Lower lobe of right lung (tissue), 2 donors: ENCODE data around the gene TMC4. TPM values are rescaled to one million over a fixed set of nuclear protein-coding genes. Genes with fewer than 3 reads are reported as not detected.

Experiments
- ATAC-seq, 2 donors: fragments of 200-7000 bp; cut with Tn5 transposase; one replicate each; pipeline ENCODE4 v1.9.1; 2020 to 2022; ENCODE audit warnings: mild to moderate bottlenecking in 2 of 2, moderate library complexity in 2 of 2
- DNase-seq: peaks from one replicate; pipeline ENCODE4 v3.0.0-alpha.2; 2020
- H3K27ac ChIP-seq: fragments of 200-600 bp; one replicate; pipeline ENCODE4 v1.8.0; 2022
- H3K27me3 ChIP-seq: fragments of 200-600 bp; one replicate; pipeline ENCODE4 v1.8.0; 2022; ENCODE audit warnings: low read depth
- H3K36me3 ChIP-seq: fragments of 200-600 bp; one replicate; pipeline ENCODE4 v1.8.0; 2022; ENCODE audit warnings: mild to moderate bottlenecking
- H3K4me1 ChIP-seq: fragments of 200-600 bp; one replicate; pipeline ENCODE4 v1.8.0; 2022
- H3K4me3 ChIP-seq: fragments of 200-600 bp; one replicate; pipeline ENCODE4 v1.8.0; 2022; ENCODE audit warnings: mild to moderate bottlenecking
- H3K9me3 ChIP-seq: fragments of 200-600 bp; one replicate; pipeline ENCODE4 v1.8.0; 2022
- CTCF ChIP-seq: fragments of 200-600 bp; IDR thresholded peaks from one replicate; pipeline ENCODE4 v1.8.0; 2022; ENCODE audit warnings: antibody characterized with exemption, mild to moderate bottlenecking
- intact Hi-C: fragments of 100-400 bp; cut with DNase I; formaldehyde crosslinking; loops from one replicate; pipeline ENCODE4 v1.11.0; 2022
- total RNA-seq: library from RNA; stranded (reverse); fragmentation: NEBNext Ultra II Directional; extraction: Animal tissue kit (Norgen Biotek cat#: 25700); gene quantifications from one replicate; pipeline ENCODE4 v1.2.1, GENCODE V29; 2021
- donor health status: DM: no; HTN: yes; CAD: no; lungs with severe emphysema.

Gene TMC4
- total RNA-seq, 1 donor from 2014 or later = 57.6 TPM

- Histone ChIP-seq H3K27me3 (peaks cover 4% of the 10 kb centered on the region), H3K9me3 (no peaks in the 10 kb centered on the region), H3K36me3 (peaks cover 24% of the 10 kb centered on the region), H3K4me1 (peaks cover 53% of the 10 kb centered on the region), H3K4me3 (peak overlapping the region; percentile 79), H3K27ac (peak overlapping the region; percentile 86)
- no peak for TF ChIP-seq CTCF
- intact Hi-C loops = no loop called here
- DNase-seq = no peak
- no peak for ATAC-seq
Measured at GRCh38 chr19:54160854-54161253, 12.1 kb downstream of the TMC4 start.

GRCh38 chr19:54160182-54160811 is 12.7 kb downstream of the TMC4 start:
- no peak for DNase-seq
- TF ChIP-seq CTCF = no peak
- peaks cover 29% of the 10 kb centered on the region for H3K36me3 ChIP-seq
- intact Hi-C loops = no loop called here
- no peaks in the 10 kb centered on the region for H3K9me3 ChIP-seq
- no peak for ATAC-seq
- peak overlapping the region; percentile 86 for H3K27ac ChIP-seq
- peaks cover 1% of the 10 kb centered on the region for H3K27me3 ChIP-seq
- peak overlapping the region; percentile 79 for H3K4me3 ChIP-seq
- H3K4me1 ChIP-seq = peaks cover 53% of the 10 kb centered on the region

- intact Hi-C loops = no loop called here
Measured at GRCh38 chr19:54159352-54160181, 13.4 kb downstream of the TMC4 start, which contains the start of gene LENG1. Gene LENG1 (minus strand): TSS chr19:54159721. CDS start chr19:54159695, 26 bp downstream.

GRCh38 chr19:54158812-54159351 is 14.1 kb downstream of the TMC4 start:
- no peak for TF ChIP-seq CTCF
- Histone ChIP-seq H3K9me3 (no peaks in the 10 kb centered on the region), H3K36me3 (peaks cover 44% of the 10 kb centered on the region), H3K27ac (peak overlapping the region; percentile 98), H3K4me3 (peak overlapping the region; percentile 79), H3K27me3 (no peaks in the 10 kb centered on the region), H3K4me1 (peaks cover 44% of the 10 kb centered on the region)
- DNase-seq (no peak), ATAC-seq (no peak)
- intact Hi-C loops = no loop called here

More at GRCh38 chr19:54159352-54160181, 13.4 kb downstream of the TMC4 start, which contains the start of gene LENG1:
- H3K36me3 ChIP-seq = peaks cover 37% of the 10 kb centered on the region
- H3K4me1 ChIP-seq = peaks cover 49% of the 10 kb centered on the region
- ATAC-seq (peak; percentile 93 to 95), DNase-seq (peak; percentile 100)
- TF ChIP-seq CTCF = no peak
- H3K27ac ChIP-seq = peak within 1 kb of the TSS; percentile 98
- H3K27me3 ChIP-seq = no peaks in the 10 kb centered on the region
- no peaks in the 10 kb centered on the region for H3K9me3 ChIP-seq
- H3K4me3 ChIP-seq = peak within 1 kb of the TSS; percentile 79

- Histone ChIP-seq H3K27ac (no peak overlapping the region), H3K27me3 (no peaks in the 10 kb centered on the region), H3K36me3 (peaks cover 63% of the 10 kb centered on the region), H3K4me1 (peaks cover 28% of the 10 kb centered on the region), H3K4me3 (no peak overlapping the region), H3K9me3 (no peaks in the 10 kb centered on the region)
- no peak for TF ChIP-seq CTCF
- no peak for DNase-seq
- intact Hi-C loops = no loop called here
- no peak for ATAC-seq
Measured at GRCh38 chr19:54156953-54157352, 16.0 kb downstream of the TMC4 start.
